HT-29 (cell line): ENCODE results near the gene SDF4. TPM values are rescaled to one million over a fixed set of nuclear protein-coding genes. Genes with fewer than 3 reads are reported as not detected.

Experiments used
- DNase-seq: peaks from one replicate; pipeline ENCODE4 v3.0.0-alpha.2; 2015; ENCODE audit warnings: low spot score
- total RNA-seq: library from RNA; depleted of rRNA; stranded (reverse); fragments of >200 nt; shearing (Covaris generic); gene quantifications from 2 replicates; pipeline ENCODE4 v1.2.3, GENCODE V29; 2014; rRNA removed

Gene SDF4
- total RNA-seq = 163 and 188 TPM in 2 replicates

- DNase-seq = peak; percentile 93
These were observed at the start of gene SDF4 for GRCh38 chr1:1231400-1232207. TSS of gene SDF4 (minus strand) at chr1:1232001. CDS start at chr1:1228772, 3,229 bp downstream.

GRCh38 chr1:1280782-1281481 is 49.1 kb upstream of the SDF4 start:
- no peak for DNase-seq

- no peak for DNase-seq
These were observed 47.2 kb upstream of the SDF4 start for GRCh38 chr1:1279028-1279427.

- DNase-seq = no peak
These were observed 46.8 kb upstream of the SDF4 start for GRCh38 chr1:1278620-1279019.

- no peak for DNase-seq
These were observed 44.0 kb upstream of the SDF4 start for GRCh38 chr1:1275836-1276235.

GRCh38 chr1:1274931-1275431 is 43.2 kb upstream of the SDF4 start:
- DNase-seq = no peak

GRCh38 chr1:1274299-1274930 is 42.6 kb upstream of the SDF4 start:
- no peak for DNase-seq

- peak; percentile 78 for DNase-seq
These were observed 41.9 kb upstream of the SDF4 start, which contains the start of gene UBE2J2 for GRCh38 chr1:1273512-1274298. TSS of gene UBE2J2 (minus strand) at chr1:1273854. CDS start at chr1:1267992, 5,862 bp downstream.

GRCh38 chr1:1273209-1273511 is 41.4 kb upstream of the SDF4 start:
- DNase-seq = no peak

- DNase-seq = peak; percentile 38
These were observed 40.8 kb upstream of the SDF4 start for GRCh38 chr1:1272341-1273208.

- no peak for DNase-seq
These were observed 39.0 kb upstream of the SDF4 start for GRCh38 chr1:1270813-1271212.

- DNase-seq = no peak
These were observed 36.5 kb upstream of the SDF4 start for GRCh38 chr1:1268284-1268682.

GRCh38 chr1:1267488-1268283 is 35.9 kb upstream of the SDF4 start:
- no peak for DNase-seq

GRCh38 chr1:1264868-1265272 is 33.1 kb upstream of the SDF4 start:
- no peak for DNase-seq

- DNase-seq = no peak
These were observed 32.2 kb upstream of the SDF4 start for GRCh38 chr1:1264026-1264425.

- no peak for DNase-seq
These were observed 31.0 kb upstream of the SDF4 start for GRCh38 chr1:1262758-1263157.

- no peak for DNase-seq
These were observed 30.3 kb upstream of the SDF4 start for GRCh38 chr1:1262071-1262470.

GRCh38 chr1:1260843-1261560 is 29.2 kb upstream of the SDF4 start:
- no peak for DNase-seq
